WTC11 (cell line): ENCODE measurements around the gene VWDE. TPM values are rescaled to one million over a fixed set of nuclear protein-coding genes. Genes with fewer than 3 reads are reported as not detected.

Experiments
- ATAC-seq: fragments of 200-7000 bp; cut with Tn5 transposase; 2 replicates; pipeline ENCODE4 v1.10.0; 2021; ENCODE audit warnings: mild to moderate bottlenecking, moderate library complexity
- CTCF ChIA-PET: fragments of 300-600 bp; sonication (Branson Sonifier 250); formaldehyde crosslinking; loops from one replicate; lab custom pipeline; 2021; ENCODE audit warnings: antibody characterized with exemption; lab: Charles Lee
- POLR2A ChIA-PET: fragments of 350-600 bp; sonication (Branson Sonifier 250); formaldehyde crosslinking; loops from one replicate; lab custom pipeline; 2021; ENCODE audit warnings: antibody characterized with exemption; lab: Charles Lee
- DNase-seq: peaks from one replicate; pipeline ENCODE4 v3.0.0; 2021; ENCODE audit warnings: low spot score
- H3K27ac Mint-ChIP-seq: 2 replicates; pipeline ENCODE4 v1.8.0; 2021; ENCODE audit warnings: mixed read lengths
- H3K27me3 Mint-ChIP-seq: 2 replicates; pipeline ENCODE4 v1.8.0; 2021; ENCODE audit warnings: low read depth, mild to moderate bottlenecking, moderate library complexity, mixed read lengths
- H3K36me3 Mint-ChIP-seq: 2 replicates; pipeline ENCODE4 v1.8.0; 2021; ENCODE audit warnings: mixed read lengths
- H3K4me1 Mint-ChIP-seq: 2 replicates; pipeline ENCODE4 v1.8.0; 2022; ENCODE audit warnings: mixed read lengths
- H3K4me3 Mint-ChIP-seq: 2 replicates; pipeline ENCODE4 v1.8.0; 2021; ENCODE audit warnings: mild to moderate bottlenecking, moderate library complexity, mixed read lengths
- H3K9me3 Mint-ChIP-seq: 2 replicates; pipeline ENCODE4 v1.8.0; 2021; ENCODE audit warnings: mixed read lengths
- ARID4B ChIP-seq: sonication (generic); formaldehyde crosslinking; IDR thresholded peaks from 2 replicates; pipeline ENCODE4 v1.8.0; 2023; ENCODE audit warnings: missing genetic modification reagents, mild to moderate bottlenecking, borderline replicate concordance
- GABPB1 ChIP-seq: sonication (generic); formaldehyde crosslinking; IDR thresholded peaks from 2 replicates; pipeline ENCODE4 v1.8.1; 2023; ENCODE audit warnings: mild to moderate bottlenecking, missing genetic modification reagents
- IRF2 ChIP-seq: sonication (generic); formaldehyde crosslinking; IDR thresholded peaks from 2 replicates; pipeline ENCODE4 v1.8.0; 2022; ENCODE audit warnings: low read depth, missing genetic modification reagents, borderline replicate concordance
- JAZF1 ChIP-seq: fragments of 250-450 bp; sonication (Bioruptor Pico); IDR thresholded peaks from 2 replicates; pipeline ENCODE4 v1.9.0; 2021; ENCODE audit warnings: moderate library complexity, mild to moderate bottlenecking, inconsistent platforms
- NFE2L1 ChIP-seq: sonication (generic); formaldehyde crosslinking; IDR thresholded peaks from 2 replicates; pipeline ENCODE4 v1.8.1; 2023; ENCODE audit warnings: missing genetic modification reagents
- RELA ChIP-seq: sonication (generic); formaldehyde crosslinking; IDR thresholded peaks from 2 replicates; pipeline ENCODE4 v1.8.1; 2022; ENCODE audit warnings: missing genetic modification reagents, mild to moderate bottlenecking, borderline replicate concordance
- SMAD3 ChIP-seq: sonication (generic); formaldehyde crosslinking; IDR thresholded peaks from 2 replicates; pipeline ENCODE4 v1.8.0; 2022; ENCODE audit warnings: missing genetic modification reagents, mild to moderate bottlenecking, borderline replicate concordance
- TEAD1 ChIP-seq: sonication (generic); formaldehyde crosslinking; IDR thresholded peaks from 2 replicates; pipeline ENCODE4 v1.8.0; 2022; ENCODE audit warnings: mild to moderate bottlenecking, missing genetic modification reagents
- TEAD4 ChIP-seq: sonication (generic); formaldehyde crosslinking; IDR thresholded peaks from 2 replicates; pipeline ENCODE4 v1.8.0; 2022; ENCODE audit warnings: mild to moderate bottlenecking, missing genetic modification reagents
- USF1 ChIP-seq: sonication (generic); formaldehyde crosslinking; IDR thresholded peaks from 2 replicates; pipeline ENCODE4 v1.8.0; 2022; ENCODE audit warnings: mild to moderate bottlenecking, missing genetic modification reagents
- ZNF121 ChIP-seq: sonication (generic); formaldehyde crosslinking; IDR thresholded peaks from 2 replicates; pipeline ENCODE4 v1.8.0; 2023; ENCODE audit warnings: missing genetic modification reagents
- ZNF219 ChIP-seq: sonication (generic); formaldehyde crosslinking; IDR thresholded peaks from 2 replicates; pipeline ENCODE4 v1.8.0; 2023; ENCODE audit warnings: missing genetic modification reagents, mild to moderate bottlenecking, borderline replicate concordance
- ZNF263 ChIP-seq: sonication (generic); formaldehyde crosslinking; IDR thresholded peaks from 2 replicates; pipeline ENCODE4 v1.8.1; 2022; ENCODE audit warnings: low read depth, mild to moderate bottlenecking, moderate library complexity, missing genetic modification reagents
- ZNF317 ChIP-seq: sonication (generic); formaldehyde crosslinking; IDR thresholded peaks from 2 replicates; pipeline ENCODE4 v1.8.1; 2023; ENCODE audit warnings: low read depth, mild to moderate bottlenecking, moderate library complexity, missing genetic modification reagents, borderline replicate concordance
- ZNF396 ChIP-seq: fragments of 250-450 bp; sonication (Bioruptor Pico); IDR thresholded peaks from 2 replicates; pipeline ENCODE4 v1.8.0; 2021; ENCODE audit warnings: mild to moderate bottlenecking, moderate library complexity, borderline replicate concordance
- ZNF512 ChIP-seq: sonication (generic); formaldehyde crosslinking; IDR thresholded peaks from 2 replicates; pipeline ENCODE4 v1.8.1; 2022; ENCODE audit warnings: missing genetic modification reagents, borderline replicate concordance
- total RNA-seq: library from RNA; stranded (reverse); gene quantifications from 3 replicates; pipeline ENCODE4 v1.2.3, GENCODE V29; 2021
- TF ChIP-seq, protein P1 (sequence below): sonication (generic); formaldehyde crosslinking; IDR thresholded peaks from 2 replicates; pipeline ENCODE4 v1.8.1; 2023; ENCODE audit warnings: mild to moderate bottlenecking, missing genetic modification reagents
- TF ChIP-seq, protein P2 (sequence below): sonication (generic); formaldehyde crosslinking; IDR thresholded peaks from 2 replicates; pipeline ENCODE4 v1.8.1; 2023; ENCODE audit warnings: mild to moderate bottlenecking, missing genetic modification reagents
- TF ChIP-seq, protein P3 (sequence below): sonication (generic); formaldehyde crosslinking; IDR thresholded peaks from 2 replicates; pipeline ENCODE4 v1.8.1; 2023; ENCODE audit warnings: mild to moderate bottlenecking, missing genetic modification reagents, moderate library complexity
- TF ChIP-seq, protein P4 (sequence below): sonication (generic); formaldehyde crosslinking; conservative IDR thresholded peaks from 2 replicates; pipeline ENCODE4 v1.8.1; 2022; ENCODE audit warnings: mild to moderate bottlenecking, missing genetic modification reagents

Gene VWDE
- total RNA-seq, 1 experiment from 2014 or later: 21.0 TPM

- TF ChIP-seq, protein P1, sequence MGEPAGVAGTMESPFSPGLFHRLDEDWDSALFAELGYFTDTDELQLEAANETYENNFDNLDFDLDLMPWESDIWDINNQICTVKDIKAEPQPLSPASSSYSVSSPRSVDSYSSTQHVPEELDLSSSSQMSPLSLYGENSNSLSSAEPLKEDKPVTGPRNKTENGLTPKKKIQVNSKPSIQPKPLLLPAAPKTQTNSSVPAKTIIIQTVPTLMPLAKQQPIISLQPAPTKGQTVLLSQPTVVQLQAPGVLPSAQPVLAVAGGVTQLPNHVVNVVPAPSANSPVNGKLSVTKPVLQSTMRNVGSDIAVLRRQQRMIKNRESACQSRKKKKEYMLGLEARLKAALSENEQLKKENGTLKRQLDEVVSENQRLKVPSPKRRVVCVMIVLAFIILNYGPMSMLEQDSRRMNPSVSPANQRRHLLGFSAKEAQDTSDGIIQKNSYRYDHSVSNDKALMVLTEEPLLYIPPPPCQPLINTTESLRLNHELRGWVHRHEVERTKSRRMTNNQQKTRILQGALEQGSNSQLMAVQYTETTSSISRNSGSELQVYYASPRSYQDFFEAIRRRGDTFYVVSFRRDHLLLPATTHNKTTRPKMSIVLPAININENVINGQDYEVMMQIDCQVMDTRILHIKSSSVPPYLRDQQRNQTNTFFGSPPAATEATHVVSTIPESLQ: no peak
- TF ChIP-seq TEAD1: no peak
- no peak for TF ChIP-seq GABPB1 (CRISPR knock-in tag)
- TF ChIP-seq, protein P2, sequence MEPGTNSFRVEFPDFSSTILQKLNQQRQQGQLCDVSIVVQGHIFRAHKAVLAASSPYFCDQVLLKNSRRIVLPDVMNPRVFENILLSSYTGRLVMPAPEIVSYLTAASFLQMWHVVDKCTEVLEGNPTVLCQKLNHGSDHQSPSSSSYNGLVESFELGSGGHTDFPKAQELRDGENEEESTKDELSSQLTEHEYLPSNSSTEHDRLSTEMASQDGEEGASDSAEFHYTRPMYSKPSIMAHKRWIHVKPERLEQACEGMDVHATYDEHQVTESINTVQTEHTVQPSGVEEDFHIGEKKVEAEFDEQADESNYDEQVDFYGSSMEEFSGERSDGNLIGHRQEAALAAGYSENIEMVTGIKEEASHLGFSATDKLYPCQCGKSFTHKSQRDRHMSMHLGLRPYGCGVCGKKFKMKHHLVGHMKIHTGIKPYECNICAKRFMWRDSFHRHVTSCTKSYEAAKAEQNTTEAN (CRISPR knock-in tag): no peak
- no peak for TF ChIP-seq SMAD3 (CRISPR knock-in tag)
- TF ChIP-seq ZNF512 (CRISPR knock-in tag): no peak
- TF ChIP-seq, protein P3, sequence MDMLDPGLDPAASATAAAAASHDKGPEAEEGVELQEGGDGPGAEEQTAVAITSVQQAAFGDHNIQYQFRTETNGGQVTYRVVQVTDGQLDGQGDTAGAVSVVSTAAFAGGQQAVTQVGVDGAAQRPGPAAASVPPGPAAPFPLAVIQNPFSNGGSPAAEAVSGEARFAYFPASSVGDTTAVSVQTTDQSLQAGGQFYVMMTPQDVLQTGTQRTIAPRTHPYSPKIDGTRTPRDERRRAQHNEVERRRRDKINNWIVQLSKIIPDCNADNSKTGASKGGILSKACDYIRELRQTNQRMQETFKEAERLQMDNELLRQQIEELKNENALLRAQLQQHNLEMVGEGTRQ: no peak
- TF ChIP-seq NFE2L1: no peak
- TF ChIP-seq ZNF317 (CRISPR knock-in tag): no peak
Observed at GRCh38 chr7:12412407-12412806, 8.7 kb upstream of the VWDE start (continued).

- TF ChIP-seq ZNF396 (CRISPR knock-in tag) (no peak), ZNF121 (no peak), ZNF512 (CRISPR knock-in tag) (no peak), TEAD4 (no peak), ARID4B (no peak), IRF2 (CRISPR knock-in tag) (no peak), RELA (CRISPR knock-in tag) (no peak), ZNF219 (CRISPR knock-in tag) (no peak), ZNF263 (no peak), USF1 (CRISPR knock-in tag) (no peak), JAZF1 (CRISPR knock-in tag) (no peak)
- TF ChIP-seq, protein P4, sequence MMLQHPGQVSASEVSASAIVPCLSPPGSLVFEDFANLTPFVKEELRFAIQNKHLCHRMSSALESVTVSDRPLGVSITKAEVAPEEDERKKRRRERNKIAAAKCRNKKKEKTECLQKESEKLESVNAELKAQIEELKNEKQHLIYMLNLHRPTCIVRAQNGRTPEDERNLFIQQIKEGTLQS (CRISPR knock-in tag): no peak
- H3K4me1 Mint-ChIP-seq: peaks cover 21% of the 10 kb centered on the region
- peaks cover 11% of the 10 kb centered on the region for H3K9me3 Mint-ChIP-seq
- peaks cover 5% of the 10 kb centered on the region for H3K36me3 Mint-ChIP-seq
- ATAC-seq (no peak), DNase-seq (no peak)
- no peaks in the 10 kb centered on the region for H3K27me3 Mint-ChIP-seq
- POLR2A ChIA-PET: no interaction called here
- H3K27ac Mint-ChIP-seq: no peak overlapping the region
- CTCF ChIA-PET: no interaction called here
- H3K4me3 Mint-ChIP-seq: no peak overlapping the region
Observed at GRCh38 chr7:12410523-12410922, 6.9 kb upstream of the VWDE start.
